Measurements from ENCODE around the gene COG5.

The COG5 gene

DNA sequence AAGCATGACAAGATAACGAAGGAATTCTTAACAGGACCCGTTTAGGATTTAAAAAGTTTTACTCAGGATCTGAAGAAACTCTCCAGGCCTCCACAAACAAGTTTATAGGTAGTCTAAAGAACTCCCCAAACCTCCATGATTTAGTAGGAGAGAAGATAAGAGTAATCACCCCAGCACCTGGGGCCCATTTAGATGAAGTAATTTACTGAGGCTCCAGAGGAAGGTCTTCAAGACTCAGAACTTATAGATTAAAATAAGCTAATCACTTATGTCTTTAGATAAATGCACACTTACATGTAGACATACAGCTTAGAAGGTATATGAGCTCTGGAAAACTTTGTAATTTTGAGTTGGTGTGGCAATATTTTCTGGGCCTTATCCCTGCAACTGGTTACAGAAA lies 271.1 kb downstream of the COG5 start:
- H3K36me3 ChIP-seq (ENCODE audit: insufficient read depth, low read length) = peaks cover 10% of the 10 kb centered on the region
- H3K27ac ChIP-seq (ENCODE audit: low read depth, low read length, poor library complexity, severe bottlenecking) = no peak overlapping the region
- no peak overlapping the region for H3K9ac ChIP-seq (ENCODE audit: low read length)
- no peaks in the 10 kb centered on the region for H3K27me3 ChIP-seq (ENCODE audit: insufficient read depth, low read length)
- H3K9me3 ChIP-seq (ENCODE audit: low read length) = 0 out of 2 replicates have a peak, but pooled peaks cover 2% of the 10 kb centered on the region
- no peaks in the 10 kb centered on the region for H3K9me2 ChIP-seq (ENCODE audit: low read depth, low read length)
- TF ChIP-seq EZH2 (IDR thresholded peaks at IDR 0.05; ENCODE audit: borderline replicate concordance, low read length) = no peak
- TF ChIP-seq, protein P1, sequence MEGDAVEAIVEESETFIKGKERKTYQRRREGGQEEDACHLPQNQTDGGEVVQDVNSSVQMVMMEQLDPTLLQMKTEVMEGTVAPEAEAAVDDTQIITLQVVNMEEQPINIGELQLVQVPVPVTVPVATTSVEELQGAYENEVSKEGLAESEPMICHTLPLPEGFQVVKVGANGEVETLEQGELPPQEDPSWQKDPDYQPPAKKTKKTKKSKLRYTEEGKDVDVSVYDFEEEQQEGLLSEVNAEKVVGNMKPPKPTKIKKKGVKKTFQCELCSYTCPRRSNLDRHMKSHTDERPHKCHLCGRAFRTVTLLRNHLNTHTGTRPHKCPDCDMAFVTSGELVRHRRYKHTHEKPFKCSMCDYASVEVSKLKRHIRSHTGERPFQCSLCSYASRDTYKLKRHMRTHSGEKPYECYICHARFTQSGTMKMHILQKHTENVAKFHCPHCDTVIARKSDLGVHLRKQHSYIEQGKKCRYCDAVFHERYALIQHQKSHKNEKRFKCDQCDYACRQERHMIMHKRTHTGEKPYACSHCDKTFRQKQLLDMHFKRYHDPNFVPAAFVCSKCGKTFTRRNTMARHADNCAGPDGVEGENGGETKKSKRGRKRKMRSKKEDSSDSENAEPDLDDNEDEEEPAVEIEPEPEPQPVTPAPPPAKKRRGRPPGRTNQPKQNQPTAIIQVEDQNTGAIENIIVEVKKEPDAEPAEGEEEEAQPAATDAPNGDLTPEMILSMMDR (IDR thresholded peaks at IDR 0.05; ENCODE audit: low read length) = no peak
- H4K20me1 ChIP-seq (ENCODE audit: insufficient read depth, low read length) = no peaks in the 10 kb centered on the region
- no peak overlapping the region for H3K4me3 ChIP-seq (ENCODE audit: low read depth, low read length, poor library complexity, severe bottlenecking)
- no peaks in the 10 kb centered on the region for H3K4me1 ChIP-seq (ENCODE audit: insufficient read depth, low read length, severe bottlenecking)
- H3K4me2 ChIP-seq (ENCODE audit: low read length) = no peak overlapping the region
- H3K79me2 ChIP-seq (ENCODE audit: insufficient read depth, low read length) = no peaks in the 10 kb centered on the region
- H2AFZ ChIP-seq (ENCODE audit: low read length) = no peak overlapping the region
- no peaks in the 10 kb centered on the region for H3F3A ChIP-seq (ENCODE audit: insufficient read depth, low read length)

DNA sequence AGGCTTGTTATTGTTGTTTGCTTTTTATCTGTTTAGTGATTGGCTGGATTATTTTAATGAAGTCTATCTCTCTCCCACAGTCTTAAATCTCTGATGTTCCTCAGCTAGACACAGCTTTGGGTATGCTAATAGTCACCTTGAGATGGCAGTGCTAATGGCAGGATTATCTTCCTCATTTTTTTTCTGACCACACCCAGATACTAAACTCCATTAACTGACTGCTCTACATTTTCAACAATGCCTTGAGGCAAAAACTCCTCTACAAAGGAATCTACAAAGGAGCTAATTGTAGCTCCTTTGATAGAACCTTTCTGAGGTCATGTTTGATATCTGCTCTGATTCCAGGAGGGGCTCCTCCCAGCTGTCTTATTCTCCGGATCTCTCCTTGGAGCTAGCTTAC lies 272.3 kb downstream of the COG5 start:
- Histone ChIP-seq H4K20me1 (ENCODE audit: insufficient read depth, low read length) (no peaks in the 10 kb centered on the region), H3K4me3 (ENCODE audit: low read depth, low read length, poor library complexity, severe bottlenecking) (no peak overlapping the region), H3K4me1 (ENCODE audit: insufficient read depth, low read length, severe bottlenecking) (no peaks in the 10 kb centered on the region), H3K27me3 (ENCODE audit: insufficient read depth, low read length) (no peaks in the 10 kb centered on the region), H3K79me2 (ENCODE audit: insufficient read depth, low read length) (no peaks in the 10 kb centered on the region), H3K9me2 (ENCODE audit: low read depth, low read length) (no peaks in the 10 kb centered on the region), H3K36me3 (ENCODE audit: insufficient read depth, low read length) (peaks cover 5% of the 10 kb centered on the region; the same call in 1 of the 2 replicates), H3K27ac (ENCODE audit: low read depth, low read length, poor library complexity, severe bottlenecking) (no peak overlapping the region), H3K9me3 (ENCODE audit: low read length) (0 out of 2 replicates have a peak, but pooled peaks cover 2% of the 10 kb centered on the region), H3F3A (ENCODE audit: insufficient read depth, low read length) (no peaks in the 10 kb centered on the region), H2AFZ (ENCODE audit: low read length) (no peak overlapping the region), H3K4me2 (ENCODE audit: low read length) (no peak overlapping the region), H3K9ac (ENCODE audit: low read length) (no peak overlapping the region)
- TF ChIP-seq, protein P1 (IDR thresholded peaks at IDR 0.05; ENCODE audit: low read length) = no peak
- TF ChIP-seq EZH2 (IDR thresholded peaks at IDR 0.05; ENCODE audit: borderline replicate concordance, low read length) = no peak

DNA sequence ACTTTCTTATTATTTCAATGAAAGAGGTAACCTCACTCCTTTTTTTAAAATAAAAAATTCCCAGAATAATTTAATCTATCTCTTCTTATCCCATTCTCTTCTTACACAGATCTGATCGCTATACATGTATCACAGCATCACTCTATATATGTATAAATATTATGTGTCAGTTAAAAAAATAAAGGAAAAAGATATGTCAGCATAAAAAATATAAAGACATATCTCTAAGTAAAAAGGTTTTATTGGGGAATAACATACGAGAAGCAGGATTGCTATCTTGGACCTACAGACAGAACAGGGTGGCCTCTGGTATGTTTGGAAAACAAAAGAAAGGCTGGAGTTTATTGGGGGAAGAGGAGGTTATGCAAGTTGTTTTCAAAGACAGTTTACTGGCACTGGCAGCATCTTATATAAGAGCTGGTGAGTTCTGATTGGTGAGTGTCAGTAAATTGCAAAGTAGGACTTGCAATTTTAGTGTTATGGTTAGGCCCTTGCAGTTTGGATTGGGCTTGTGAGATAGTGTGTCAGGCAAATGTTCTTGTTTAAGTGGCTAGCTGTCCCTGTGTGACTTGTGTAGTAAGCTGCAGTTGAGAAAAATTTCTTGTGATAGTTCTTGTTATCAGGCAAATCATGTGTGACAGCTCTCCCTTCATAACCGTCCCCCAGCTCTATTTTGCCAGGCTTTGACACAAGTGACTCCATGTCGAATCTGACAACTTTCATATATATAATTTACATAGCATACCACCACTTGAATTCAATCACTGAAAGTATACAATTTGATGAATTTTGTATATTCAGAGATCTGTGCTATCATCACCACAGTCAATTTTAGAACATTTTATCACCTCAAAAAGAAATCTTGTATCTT lies 276.7 kb downstream of the COG5 start:
- H3K27ac ChIP-seq (ENCODE audit: low read depth, low read length, poor library complexity, severe bottlenecking) = no peak overlapping the region
- no peaks in the 10 kb centered on the region for H3K27me3 ChIP-seq (ENCODE audit: insufficient read depth, low read length)
- H4K20me1 ChIP-seq (ENCODE audit: insufficient read depth, low read length) = no peaks in the 10 kb centered on the region
- H3K4me1 ChIP-seq (ENCODE audit: insufficient read depth, low read length, severe bottlenecking) = no peaks in the 10 kb centered on the region
- no peaks in the 10 kb centered on the region for H3K9me2 ChIP-seq (ENCODE audit: low read depth, low read length)
- H3K79me2 ChIP-seq (ENCODE audit: insufficient read depth, low read length) = no peaks in the 10 kb centered on the region
- TF ChIP-seq EZH2 (IDR thresholded peaks at IDR 0.05; ENCODE audit: borderline replicate concordance, low read length) = no peak
- TF ChIP-seq, protein P1 (IDR thresholded peaks at IDR 0.05; ENCODE audit: low read length) = no peak
- no peak overlapping the region for H2AFZ ChIP-seq (ENCODE audit: low read length)
- H3K9me3 ChIP-seq (ENCODE audit: low read length) = 0 out of 2 replicates have a peak, but pooled peaks cover 2% of the 10 kb centered on the region
- H3K36me3 ChIP-seq (ENCODE audit: insufficient read depth, low read length) = peaks cover 5% of the 10 kb centered on the region; the same call in 1 of the 2 replicates
- no peak overlapping the region for H3K9ac ChIP-seq (ENCODE audit: low read length)
- H3F3A ChIP-seq (ENCODE audit: insufficient read depth, low read length) = no peaks in the 10 kb centered on the region
- no peak overlapping the region for H3K4me2 ChIP-seq (ENCODE audit: low read length)
- no peak overlapping the region for H3K4me3 ChIP-seq (ENCODE audit: low read depth, low read length, poor library complexity, severe bottlenecking)
